ENCODE data around the gene FCRL4.

FCRL4 gene

DNA sequence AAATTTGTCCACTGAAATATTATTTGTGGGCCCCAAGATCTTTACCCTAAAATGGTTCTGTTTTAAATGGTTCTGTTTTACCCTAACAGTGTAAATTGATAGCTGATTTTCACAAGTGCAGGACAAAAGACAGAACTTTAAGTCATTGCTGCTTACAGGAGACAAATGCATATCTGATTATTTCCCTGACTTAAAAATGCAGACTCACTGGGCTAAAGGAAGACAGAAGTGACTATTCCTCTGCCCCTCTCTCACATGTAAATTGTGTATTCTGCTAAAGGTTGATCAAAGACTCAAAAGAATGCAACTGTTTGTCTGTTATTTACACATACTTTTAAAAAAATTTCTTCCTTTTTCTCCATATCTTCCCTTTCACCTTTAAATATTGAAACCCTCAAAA, 58.3 kb downstream of the FCRL4 start:
- no peak for DNase-seq (ENCODE audit: low read depth)
- H3K4me3 ChIP-seq (ENCODE audit: low read length), result no peak overlapping the region
- TF ChIP-seq, protein P1, sequence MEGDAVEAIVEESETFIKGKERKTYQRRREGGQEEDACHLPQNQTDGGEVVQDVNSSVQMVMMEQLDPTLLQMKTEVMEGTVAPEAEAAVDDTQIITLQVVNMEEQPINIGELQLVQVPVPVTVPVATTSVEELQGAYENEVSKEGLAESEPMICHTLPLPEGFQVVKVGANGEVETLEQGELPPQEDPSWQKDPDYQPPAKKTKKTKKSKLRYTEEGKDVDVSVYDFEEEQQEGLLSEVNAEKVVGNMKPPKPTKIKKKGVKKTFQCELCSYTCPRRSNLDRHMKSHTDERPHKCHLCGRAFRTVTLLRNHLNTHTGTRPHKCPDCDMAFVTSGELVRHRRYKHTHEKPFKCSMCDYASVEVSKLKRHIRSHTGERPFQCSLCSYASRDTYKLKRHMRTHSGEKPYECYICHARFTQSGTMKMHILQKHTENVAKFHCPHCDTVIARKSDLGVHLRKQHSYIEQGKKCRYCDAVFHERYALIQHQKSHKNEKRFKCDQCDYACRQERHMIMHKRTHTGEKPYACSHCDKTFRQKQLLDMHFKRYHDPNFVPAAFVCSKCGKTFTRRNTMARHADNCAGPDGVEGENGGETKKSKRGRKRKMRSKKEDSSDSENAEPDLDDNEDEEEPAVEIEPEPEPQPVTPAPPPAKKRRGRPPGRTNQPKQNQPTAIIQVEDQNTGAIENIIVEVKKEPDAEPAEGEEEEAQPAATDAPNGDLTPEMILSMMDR (IDR thresholded peaks at IDR 0.05; ENCODE audit: insufficient read depth, low read depth, low read length, missing control alignments), result no peak

DNA sequence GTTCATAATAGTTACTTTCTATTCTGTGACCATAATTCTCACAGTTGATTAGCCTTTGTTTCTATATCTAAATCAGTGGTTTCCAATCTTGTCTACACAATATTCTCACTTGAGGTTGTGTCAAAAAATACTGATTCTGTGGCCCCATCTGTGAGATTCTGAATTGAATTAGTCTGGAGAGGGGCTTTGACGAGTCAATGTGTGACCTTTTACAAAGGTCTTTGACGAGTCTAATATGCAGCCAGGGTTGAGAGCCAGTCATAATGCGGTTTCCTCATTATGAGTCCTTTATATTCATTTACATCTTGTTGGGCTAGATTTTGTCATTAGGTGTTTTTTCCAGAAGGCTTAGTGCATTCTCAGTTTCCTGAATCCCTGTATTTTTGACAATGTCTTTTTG, 65.3 kb downstream of the FCRL4 start:
- no peak for DNase-seq (ENCODE audit: low read depth)
- TF ChIP-seq, protein P1 (IDR thresholded peaks at IDR 0.05; ENCODE audit: insufficient read depth, low read depth, low read length, missing control alignments), result no peak
- H3K4me3 ChIP-seq (ENCODE audit: low read length), result no peak overlapping the region

DNA sequence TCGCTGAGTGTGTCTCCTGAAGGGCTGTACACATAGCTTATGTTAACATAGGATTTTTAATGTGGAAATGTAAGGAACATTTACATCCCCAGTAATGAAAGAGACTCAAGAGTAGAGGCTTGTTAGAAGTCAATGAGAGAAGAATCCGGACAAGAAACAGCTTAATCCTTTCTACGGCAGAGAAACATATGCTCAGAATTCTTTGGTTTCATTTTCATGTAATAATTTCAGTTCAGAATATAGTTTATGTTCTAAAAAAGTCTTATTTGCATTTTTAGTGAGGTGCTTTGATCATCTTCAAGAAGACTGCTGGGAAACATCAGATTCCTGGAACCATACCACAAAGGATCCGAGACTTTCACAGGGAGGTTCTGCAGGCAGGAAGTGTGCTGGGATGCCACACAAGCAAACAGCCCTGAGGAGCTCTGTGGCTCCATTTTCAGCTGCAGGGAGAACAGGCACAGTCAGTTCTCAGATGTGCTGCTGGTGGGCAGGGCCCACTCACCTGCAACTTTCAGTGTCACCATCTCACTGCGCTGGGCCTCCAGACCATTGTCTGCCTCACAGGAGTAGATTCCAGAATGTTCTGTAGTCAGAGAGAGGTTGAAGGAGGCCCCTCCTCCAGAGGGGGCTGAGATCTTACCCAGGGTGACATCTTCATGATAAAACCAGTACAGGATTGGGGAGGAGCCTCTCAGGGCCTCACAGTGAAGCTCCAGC, 74.0 kb downstream of the FCRL4 start:
- DNase-seq (ENCODE audit: low read depth), result no peak
- TF ChIP-seq, protein P1 (IDR thresholded peaks at IDR 0.05; ENCODE audit: insufficient read depth, low read depth, low read length, missing control alignments), result no peak
- no peak overlapping the region for H3K4me3 ChIP-seq (ENCODE audit: low read length)

Measured in epithelial cell of esophagus (primary cell).